Left forelimb (tissue), 1 donor: ENCODE data around the gene TBCE.
"Not testable (repeated sequence)": the region's sequence is repeated elsewhere in the genome, so short reads cannot be mapped to it uniquely, and the experiment has no call there.

Source experiments
- DNase-seq: peaks from one replicate; pipeline ENCODE4 v3.0.0-alpha.2; 2018; ENCODE audit warnings: low spot score

Gene TBCE

DNA sequence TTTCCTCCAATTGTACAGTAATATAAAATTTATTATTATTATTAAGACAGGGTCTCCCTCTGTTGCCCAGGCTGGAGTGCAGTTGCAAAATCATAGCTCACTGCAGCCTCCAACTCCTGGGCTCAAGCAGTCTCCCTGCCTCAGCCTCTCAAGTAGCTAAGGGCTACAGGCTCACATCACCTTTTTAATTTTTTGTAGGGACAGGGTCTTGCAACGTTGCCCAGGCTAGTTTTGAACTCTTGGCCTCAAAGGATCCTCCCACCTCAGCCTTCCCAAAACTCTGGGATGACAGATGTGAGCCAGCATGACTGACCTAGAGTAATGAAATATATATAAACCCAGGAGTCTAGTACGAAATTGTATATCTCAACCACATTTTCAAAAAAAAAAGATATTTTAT, 87.9 kb downstream of the TBCE start:
- DNase-seq, result no peak

- DNase-seq, result no peak
Observed at GRCh38 chr1:235455823-235456222, 88.6 kb downstream of the TBCE start.

DNA sequence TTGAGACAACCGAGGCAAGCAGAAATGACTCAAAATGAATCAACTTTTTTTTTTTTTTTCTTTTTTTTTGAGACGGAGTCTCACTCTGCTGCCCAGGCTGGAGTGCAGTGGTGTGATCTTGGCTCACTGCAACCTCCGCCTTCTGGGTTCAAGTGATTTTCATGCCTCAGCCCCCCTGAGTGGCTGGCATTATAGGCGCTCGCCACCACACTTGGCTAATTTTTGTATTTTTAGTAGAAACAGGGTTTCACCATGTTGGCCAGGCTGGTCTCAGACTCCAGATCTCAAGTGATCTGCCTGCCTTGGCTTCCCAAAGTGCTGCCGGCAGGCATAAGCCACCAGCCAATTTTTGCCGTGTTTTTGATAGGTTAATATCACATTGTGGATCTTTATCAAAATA, 90.6 kb downstream of the TBCE start:
- not testable (repeated sequence) for DNase-seq

DNA sequence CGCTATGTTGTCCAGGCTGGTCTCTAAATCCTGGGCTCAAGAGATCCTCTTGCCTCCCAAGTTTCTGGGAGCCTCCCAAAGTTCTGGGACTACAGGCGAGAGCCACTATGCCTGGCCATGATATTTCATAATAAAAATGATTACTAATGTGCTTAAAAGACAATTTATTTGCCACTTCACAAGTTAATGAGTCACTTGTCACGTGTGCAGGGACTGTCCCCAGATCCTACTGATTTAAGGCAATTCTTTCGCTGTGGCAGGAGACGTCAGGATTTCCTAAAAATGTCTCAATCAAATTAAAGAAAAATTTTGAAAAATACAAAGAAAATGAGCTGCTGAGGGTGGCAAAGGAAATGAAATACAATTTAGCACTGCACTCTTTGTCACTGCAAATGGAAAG, 93.5 kb downstream of the TBCE start:
- no peak for DNase-seq

- DNase-seq, result no peak
Observed at GRCh38 chr1:235461954-235462353, 94.7 kb downstream of the TBCE start.

DNA sequence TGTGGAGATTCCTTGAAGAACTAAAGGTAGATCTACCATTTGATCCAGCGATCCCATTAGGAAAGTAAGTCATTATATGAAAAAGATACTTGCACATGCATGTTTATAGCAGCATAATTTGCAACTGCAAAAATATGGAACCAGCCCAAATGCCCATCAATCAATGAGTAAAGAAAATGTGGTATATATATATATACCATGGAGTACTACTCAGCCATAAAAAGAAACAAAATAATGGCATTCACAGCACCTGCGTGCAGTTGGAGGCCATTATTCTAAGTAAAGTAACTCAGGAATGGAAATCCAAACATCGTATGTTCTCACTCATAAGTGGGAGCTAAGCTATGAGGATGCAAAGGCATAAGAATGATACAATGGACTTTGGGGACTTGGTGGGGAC, 95.6 kb downstream of the TBCE start:
- DNase-seq, result not testable (repeated sequence)

GRCh38 chr1:235465066-235465465, 97.8 kb downstream of the TBCE start:
- no peak for DNase-seq

- DNase-seq, result no peak
Observed at GRCh38 chr1:235468004-235468403, 100.8 kb downstream of the TBCE start.

GRCh38 chr1:235468970-235469369, 101.7 kb downstream of the TBCE start:
- DNase-seq, result no peak

GRCh38 chr1:235469897-235470296, 102.7 kb downstream of the TBCE start:
- not testable (repeated sequence) for DNase-seq

DNA sequence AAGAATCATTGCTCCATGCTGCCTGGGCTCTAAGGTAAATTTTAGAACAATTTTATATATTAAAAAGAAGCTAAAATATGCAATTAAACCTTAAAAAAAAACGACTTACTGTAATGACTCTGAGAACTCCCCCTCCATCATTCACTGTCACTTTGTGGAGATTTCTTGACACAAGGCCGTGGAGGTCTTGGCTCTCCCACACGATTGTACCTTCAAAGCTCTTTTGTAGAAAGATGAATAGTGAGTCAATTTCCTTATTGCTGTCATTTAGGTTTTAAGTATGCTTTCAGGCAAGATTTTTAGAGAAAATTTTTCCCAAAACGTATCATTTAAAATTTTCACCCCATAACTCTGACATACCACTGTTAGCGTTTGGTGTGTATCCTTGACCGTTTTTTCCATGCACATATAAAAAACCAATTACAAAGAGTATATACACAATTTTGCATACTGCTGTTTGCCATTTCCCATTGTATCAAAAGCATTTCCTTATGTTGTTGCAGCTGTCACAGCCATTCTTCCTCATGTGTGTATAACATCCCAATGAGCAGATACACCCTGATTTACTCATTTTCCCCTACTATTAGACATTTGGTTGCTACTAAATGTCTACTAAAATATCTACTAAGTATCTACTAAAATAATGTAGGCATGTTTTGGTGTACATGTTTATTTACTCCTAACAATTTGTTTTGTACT, 103.7 kb downstream of the TBCE start:
- no peak for DNase-seq

GRCh38 chr1:235473806-235474205, 106.6 kb downstream of the TBCE start:
- no peak for DNase-seq

- DNase-seq, result no peak
Observed at GRCh38 chr1:235483090-235483489, 115.9 kb downstream of the TBCE start.

DNA sequence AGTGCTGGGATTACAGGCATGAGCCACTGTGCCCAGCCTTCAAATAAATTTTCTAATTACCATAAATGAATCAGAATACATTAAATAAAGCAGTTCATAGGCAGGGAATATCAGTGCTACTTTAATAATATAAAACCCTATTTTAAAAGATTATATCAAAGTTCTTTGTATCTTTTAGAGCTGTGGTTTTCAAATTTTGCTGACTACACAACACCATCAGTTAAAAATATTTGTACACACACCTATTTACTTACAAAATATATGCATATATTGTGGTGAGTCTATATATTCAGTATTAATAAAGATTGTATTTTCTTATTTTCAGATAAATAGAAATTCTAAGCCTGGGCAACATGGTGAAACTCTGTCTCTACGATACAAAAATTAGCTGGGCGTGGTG, 118.3 kb downstream of the TBCE start:
- DNase-seq, result no peak

GRCh38 chr1:235486321-235486720, 119.1 kb downstream of the TBCE start:
- no peak for DNase-seq

DNA sequence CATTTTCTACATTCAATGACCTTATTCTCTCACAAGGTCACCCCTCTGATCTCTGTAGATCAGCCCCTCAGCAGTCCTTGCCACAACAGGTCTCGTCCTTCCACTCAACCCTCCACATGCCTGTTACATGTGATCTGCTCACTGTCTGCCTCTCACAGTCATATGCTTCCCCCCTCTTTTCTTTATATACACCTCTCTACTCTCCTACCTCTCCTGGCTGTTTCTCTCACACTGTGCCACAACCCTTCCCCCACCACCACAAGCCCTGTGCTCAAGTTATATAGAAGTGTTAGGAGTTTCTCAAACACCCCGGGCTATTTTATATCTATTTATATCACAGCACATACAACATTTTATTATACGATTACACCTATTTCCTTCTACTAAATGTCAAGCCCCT, 124.4 kb downstream of the TBCE start:
- no peak for DNase-seq

DNA sequence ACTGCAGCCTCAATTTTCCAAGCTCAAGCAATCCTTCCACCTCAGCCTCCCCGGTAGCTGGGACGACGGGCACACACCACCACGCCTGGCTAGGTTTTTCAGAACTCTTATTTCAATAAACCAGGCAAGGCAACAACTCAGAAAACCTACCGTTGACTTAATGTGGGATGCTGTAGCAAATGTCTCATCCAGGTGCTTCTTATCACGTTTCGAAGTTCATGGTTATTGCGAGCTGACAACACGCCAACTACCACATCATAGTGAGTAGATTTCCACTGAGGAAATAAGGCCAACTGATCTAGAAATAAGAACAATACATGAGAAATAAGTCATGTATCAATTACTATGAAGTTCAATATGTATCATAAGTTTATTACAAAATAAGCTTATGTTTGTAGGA, 127.3 kb downstream of the TBCE start:
- no peak for DNase-seq

- DNase-seq, result no peak
Observed at GRCh38 chr1:235495030-235495429, 127.8 kb downstream of the TBCE start.

GRCh38 chr1:235495551-235495950, 128.3 kb downstream of the TBCE start:
- DNase-seq, result no peak

DNA sequence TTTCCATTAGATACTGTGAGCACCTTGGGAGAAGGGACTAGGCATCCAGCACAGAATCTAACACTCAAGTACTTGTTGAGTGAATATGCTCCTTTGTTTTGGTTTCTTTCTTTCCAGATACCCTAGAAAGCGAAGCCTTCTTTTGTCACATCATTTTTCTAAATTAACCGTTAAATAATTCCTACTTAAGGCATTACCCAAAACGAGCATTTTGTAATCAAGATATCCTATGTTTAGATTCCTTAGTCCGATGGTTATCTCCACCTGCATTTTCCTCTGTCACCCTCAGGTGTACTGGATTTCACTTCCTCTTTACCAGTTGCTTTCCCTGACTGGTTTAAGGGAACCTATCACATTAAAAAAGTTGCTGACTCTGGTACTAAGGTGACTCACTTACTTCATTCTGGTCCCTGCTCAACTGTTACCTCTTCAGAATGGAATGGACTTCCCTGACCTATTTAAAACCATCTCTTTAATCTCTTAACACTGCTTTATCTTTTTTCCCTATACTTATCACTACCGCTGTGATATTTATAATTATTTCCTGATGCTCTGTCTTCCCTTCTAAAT, 133.8 kb downstream of the TBCE start:
- no peak for DNase-seq
